Activated CD4-positive, alpha-beta T cell treated with anti-CD3 and anti-CD28 coated beads, Interleukin-2, amount 10 ng/mL, durations not matched to agents 24 days and 14 days (primary cell): ENCODE results near the gene RCOR3. TPM values are rescaled to one million over a fixed set of nuclear protein-coding genes. Genes with fewer than 3 reads are reported as not detected.

Experiments used
- DNase-seq: peaks from one replicate; pipeline ENCODE4 v3.0.0; 2022
- H3K27ac Mint-ChIP-seq: one replicate; pipeline ENCODE4 v1.8.0; 2022; ENCODE audit warnings: mild to moderate bottlenecking, mixed read lengths
- H3K27me3 Mint-ChIP-seq: one replicate; pipeline ENCODE4 v1.8.0; 2022; ENCODE audit warnings: mixed read lengths
- H3K36me3 Mint-ChIP-seq: one replicate; pipeline ENCODE4 v1.8.0; 2022; ENCODE audit warnings: low read depth, mild to moderate bottlenecking, mixed read lengths
- H3K4me1 Mint-ChIP-seq: one replicate; pipeline ENCODE4 v1.8.0; 2021; ENCODE audit warnings: mixed read lengths
- H3K4me3 Mint-ChIP-seq: one replicate; pipeline ENCODE4 v1.8.0; 2022; ENCODE audit warnings: mild to moderate bottlenecking, moderate library complexity, mixed read lengths
- H3K9me3 Mint-ChIP-seq: one replicate; pipeline ENCODE4 v1.8.0; 2021; ENCODE audit warnings: mixed read lengths
- intact Hi-C: fragments of 100-400 bp; cut with micrococcal nuclease; formaldehyde crosslinking; loops from one replicate; pipeline ENCODE4 v1.15.1; 2023
- total RNA-seq: library from RNA; stranded (reverse); gene quantifications from 2 replicates; pipeline ENCODE4 v1.2.3, GENCODE V29; 2022

RCOR3 gene
- total RNA-seq, 1 donor from 2014 or later, result 39.8 TPM

GRCh38 chr1:211361202-211361601, 102.0 kb downstream of the RCOR3 start:
- no peaks in the 10 kb centered on the region for H3K9me3 Mint-ChIP-seq
- peaks cover 23% of the 10 kb centered on the region for H3K4me1 Mint-ChIP-seq
- peaks cover 66% of the 10 kb centered on the region for H3K36me3 Mint-ChIP-seq
- DNase-seq, result no peak
- intact Hi-C loops, result no loop called here
- H3K4me3 Mint-ChIP-seq, result no peak overlapping the region
- no peak overlapping the region for H3K27ac Mint-ChIP-seq
- H3K27me3 Mint-ChIP-seq, result no peaks in the 10 kb centered on the region

Other genes starting within 250 kb of the RCOR3 start
- not detected in 2 replicates for gene KCNH1, start 125.2 kb upstream of the RCOR3 start, total RNA-seq
- gene TRAF5, start 67.5 kb downstream of the RCOR3 start, total RNA-seq, result 55.6 and 56.6 TPM in 2 replicates
- gene RD3, start 232.8 kb downstream of the RCOR3 start, total RNA-seq, result not detected in 2 replicates